ENCODE results near the gene UBAP1.
"Not testable (repeated sequence)": the region's sequence is repeated elsewhere in the genome, so short reads cannot be mapped to it uniquely, and the experiment has no call there.

The UBAP1 gene

GRCh38 chr9:34230556-34230955 is 51.7 kb downstream of the UBAP1 start:
- DNase-seq: no peak

GRCh38 chr9:34232201-34232600 is 53.4 kb downstream of the UBAP1 start:
- no peak for DNase-seq

GRCh38 chr9:34233672-34234071 is 54.8 kb downstream of the UBAP1 start:
- DNase-seq: no peak

- no peak for DNase-seq
Observed at GRCh38 chr9:34237836-34238235, 59.0 kb downstream of the UBAP1 start.

GRCh38 chr9:34240006-34240405 is 61.2 kb downstream of the UBAP1 start:
- DNase-seq: no peak

- DNase-seq: no peak
Observed at GRCh38 chr9:34242830-34243229, 64.0 kb downstream of the UBAP1 start.

- DNase-seq: not testable (repeated sequence)
Observed at GRCh38 chr9:34245212-34245611, 66.4 kb downstream of the UBAP1 start.

GRCh38 chr9:34246453-34246852 is 67.6 kb downstream of the UBAP1 start:
- no peak for DNase-seq

GRCh38 chr9:34247782-34248181 is 68.9 kb downstream of the UBAP1 start:
- DNase-seq: not testable (repeated sequence)

- DNase-seq: no peak
Observed at GRCh38 chr9:34249274-34249673, 70.4 kb downstream of the UBAP1 start.

GRCh38 chr9:34250721-34251120 is 71.9 kb downstream of the UBAP1 start:
- DNase-seq: no peak

GRCh38 chr9:34252016-34252415 is 73.2 kb downstream of the UBAP1 start:
- DNase-seq: no peak

- peak; percentile 77 for DNase-seq
Observed at GRCh38 chr9:34252670-34253459, 74.0 kb downstream of the UBAP1 start.

GRCh38 chr9:34253460-34253837 is 74.6 kb downstream of the UBAP1 start:
- no peak for DNase-seq

GRCh38 chr9:34254141-34254913 is 75.5 kb downstream of the UBAP1 start:
- no peak for DNase-seq

- no peak for DNase-seq
Observed at GRCh38 chr9:34254966-34255825, 76.4 kb downstream of the UBAP1 start.

- peak; percentile 7 for DNase-seq
Observed at GRCh38 chr9:34256104-34256503, 77.3 kb downstream of the UBAP1 start.

GRCh38 chr9:34256987-34257585 is 78.2 kb downstream of the UBAP1 start:
- no peak for DNase-seq

- no peak for DNase-seq
Observed at GRCh38 chr9:34259315-34259714, 80.5 kb downstream of the UBAP1 start.

- no peak for DNase-seq
Observed at GRCh38 chr9:34262971-34263370, 84.1 kb downstream of the UBAP1 start.

GRCh38 chr9:34267660-34268059 is 88.8 kb downstream of the UBAP1 start:
- DNase-seq: no peak

GRCh38 chr9:34271265-34272006 is 92.6 kb downstream of the UBAP1 start:
- DNase-seq: no peak
